Dendritic cell treated with granulocyte-macrophage colony-stimulating factor and Interleukin-4, amounts not matched to agents 40 ng/mL and 50 ng/mL, for 4 days (primary cell): Measurements from ENCODE around the gene UTP25.

Source experiments
- H3K27ac Mint-ChIP-seq: one replicate; pipeline ENCODE4 v1.8.0; 2022; ENCODE audit warnings: mild to moderate bottlenecking, mixed read lengths
- H3K27me3 Mint-ChIP-seq: one replicate; pipeline ENCODE4 v1.8.0; 2022; ENCODE audit warnings: mild to moderate bottlenecking, mixed read lengths
- H3K36me3 Mint-ChIP-seq: one replicate; pipeline ENCODE4 v1.8.0; 2022; ENCODE audit warnings: low read depth, mixed read lengths
- H3K4me1 Mint-ChIP-seq: one replicate; pipeline ENCODE4 v1.8.0; 2022; ENCODE audit warnings: low read depth, mixed read lengths
- H3K4me3 Mint-ChIP-seq: one replicate; pipeline ENCODE4 v1.8.0; 2022; ENCODE audit warnings: mild to moderate bottlenecking, moderate library complexity, mixed read lengths
- H3K9me3 Mint-ChIP-seq: one replicate; pipeline ENCODE4 v1.8.0; 2022; ENCODE audit warnings: mixed read lengths
- intact Hi-C: fragments of 100-400 bp; cut with micrococcal nuclease; formaldehyde crosslinking; loops from one replicate; pipeline ENCODE4 v1.15.0; 2022

Gene UTP25

GRCh38 chr1:209815931-209816341 is 11.8 kb upstream of the UTP25 start:
- Mint-ChIP-seq H3K27me3 (peaks cover 18% of the 10 kb centered on the region), H3K9me3 (no peaks in the 10 kb centered on the region), H3K27ac (no peak overlapping the region), H3K4me1 (peaks cover 5% of the 10 kb centered on the region), H3K4me3 (no peak overlapping the region), H3K36me3 (no peaks in the 10 kb centered on the region)
- intact Hi-C loops, result no loop called here

GRCh38 chr1:209816923-209817322 is 10.8 kb upstream of the UTP25 start:
- intact Hi-C loops, result no loop called here
- Mint-ChIP-seq H3K4me1 (peaks cover 5% of the 10 kb centered on the region), H3K27me3 (peaks cover 26% of the 10 kb centered on the region), H3K27ac (no peak overlapping the region), H3K4me3 (no peak overlapping the region), H3K9me3 (no peaks in the 10 kb centered on the region), H3K36me3 (no peaks in the 10 kb centered on the region)

GRCh38 chr1:209817691-209818090 is 10.1 kb upstream of the UTP25 start:
- no peaks in the 10 kb centered on the region for H3K9me3 Mint-ChIP-seq
- H3K27me3 Mint-ChIP-seq, result peaks cover 31% of the 10 kb centered on the region
- H3K27ac Mint-ChIP-seq, result no peak overlapping the region
- no peaks in the 10 kb centered on the region for H3K36me3 Mint-ChIP-seq
- H3K4me3 Mint-ChIP-seq, result no peak overlapping the region
- intact Hi-C loops, result no loop called here
- peaks cover 5% of the 10 kb centered on the region for H3K4me1 Mint-ChIP-seq

- Mint-ChIP-seq H3K4me1 (peaks cover 9% of the 10 kb centered on the region), H3K4me3 (no peak overlapping the region), H3K36me3 (no peaks in the 10 kb centered on the region), H3K27me3 (peaks cover 37% of the 10 kb centered on the region), H3K9me3 (no peaks in the 10 kb centered on the region), H3K27ac (no peak overlapping the region)
- intact Hi-C loops, result no loop called here
These were observed 8.7 kb upstream of the UTP25 start for GRCh38 chr1:209819058-209819457.

- peaks cover 42% of the 10 kb centered on the region for H3K27me3 Mint-ChIP-seq
- no peaks in the 10 kb centered on the region for H3K36me3 Mint-ChIP-seq
- no peak overlapping the region for H3K4me3 Mint-ChIP-seq
- H3K4me1 Mint-ChIP-seq, result peaks cover 4% of the 10 kb centered on the region
- no peak overlapping the region for H3K27ac Mint-ChIP-seq
- H3K9me3 Mint-ChIP-seq, result no peaks in the 10 kb centered on the region
- intact Hi-C loops, result no loop called here
These were observed 6.8 kb upstream of the UTP25 start for GRCh38 chr1:209820986-209821385.

GRCh38 chr1:209822706-209823105 is 5.1 kb upstream of the UTP25 start:
- Mint-ChIP-seq H3K4me1 (peaks cover 4% of the 10 kb centered on the region), H3K27ac (no peak overlapping the region), H3K27me3 (peaks cover 40% of the 10 kb centered on the region), H3K9me3 (no peaks in the 10 kb centered on the region), H3K4me3 (no peak overlapping the region), H3K36me3 (peaks cover 2% of the 10 kb centered on the region)
- intact Hi-C loops, result no loop called here

GRCh38 chr1:209823143-209824041 is 4.4 kb upstream of the UTP25 start:
- no peak overlapping the region for H3K27ac Mint-ChIP-seq
- intact Hi-C loops, result no loop called here
- no peak overlapping the region for H3K4me3 Mint-ChIP-seq
- no peaks in the 10 kb centered on the region for H3K9me3 Mint-ChIP-seq
- peaks cover 6% of the 10 kb centered on the region for H3K36me3 Mint-ChIP-seq
- peaks cover 40% of the 10 kb centered on the region for H3K27me3 Mint-ChIP-seq
- H3K4me1 Mint-ChIP-seq, result peaks cover 6% of the 10 kb centered on the region

- Mint-ChIP-seq H3K4me3 (no peak overlapping the region), H3K27ac (no peak overlapping the region)
These were observed 2.0 kb upstream of the UTP25 start for GRCh38 chr1:209825591-209826434.

GRCh38 chr1:209829716-209830115 is 1.9 kb downstream of the UTP25 start:
- intact Hi-C loops, result no loop called here

More at GRCh38 chr1:209825591-209826434, 2.0 kb upstream of the UTP25 start:
- peaks cover 16% of the 10 kb centered on the region for H3K36me3 Mint-ChIP-seq
- no peaks in the 10 kb centered on the region for H3K9me3 Mint-ChIP-seq
- intact Hi-C loops, result loop anchor here (2.0 kb wide), 1 partner anchor 41 kb away; the partner anchor contains the start of gene C1orf74
- H3K4me1 Mint-ChIP-seq, result peaks cover 19% of the 10 kb centered on the region
- peaks cover 25% of the 10 kb centered on the region for H3K27me3 Mint-ChIP-seq

GRCh38 chr1:209830722-209831121 is 3.0 kb downstream of the UTP25 start:
- intact Hi-C loops, result no loop called here
- no peaks in the 10 kb centered on the region for H3K9me3 Mint-ChIP-seq
- peaks cover 65% of the 10 kb centered on the region for H3K36me3 Mint-ChIP-seq
- H3K27me3 Mint-ChIP-seq, result peaks cover 2% of the 10 kb centered on the region
- H3K4me3 Mint-ChIP-seq, result no peak overlapping the region
- H3K4me1 Mint-ChIP-seq, result peaks cover 19% of the 10 kb centered on the region
- H3K27ac Mint-ChIP-seq, result no peak overlapping the region

More at GRCh38 chr1:209829716-209830115, 1.9 kb downstream of the UTP25 start:
- Mint-ChIP-seq H3K9me3 (no peaks in the 10 kb centered on the region), H3K4me3 (no peak overlapping the region), H3K27ac (no peak overlapping the region), H3K36me3 (peaks cover 55% of the 10 kb centered on the region), H3K27me3 (peaks cover 2% of the 10 kb centered on the region), H3K4me1 (peaks cover 19% of the 10 kb centered on the region)

GRCh38 chr1:209831615-209832014 is 3.8 kb downstream of the UTP25 start:
- intact Hi-C loops, result no loop called here
- H3K27ac Mint-ChIP-seq, result no peak overlapping the region
- no peak overlapping the region for H3K4me3 Mint-ChIP-seq
- peaks cover 19% of the 10 kb centered on the region for H3K4me1 Mint-ChIP-seq
- no peaks in the 10 kb centered on the region for H3K27me3 Mint-ChIP-seq
- no peaks in the 10 kb centered on the region for H3K9me3 Mint-ChIP-seq
- peaks cover 74% of the 10 kb centered on the region for H3K36me3 Mint-ChIP-seq

- Mint-ChIP-seq H3K4me3 (no peak overlapping the region), H3K9me3 (no peaks in the 10 kb centered on the region), H3K36me3 (peaks cover 100% of the 10 kb centered on the region), H3K27ac (no peak overlapping the region), H3K27me3 (no peaks in the 10 kb centered on the region), H3K4me1 (peaks cover 3% of the 10 kb centered on the region)
- intact Hi-C loops, result no loop called here
These were observed 8.1 kb downstream of the UTP25 start for GRCh38 chr1:209835782-209836298.

- H3K4me1 Mint-ChIP-seq, result no peaks in the 10 kb centered on the region
- H3K27ac Mint-ChIP-seq, result no peak overlapping the region
- H3K27me3 Mint-ChIP-seq, result no peaks in the 10 kb centered on the region
- no peaks in the 10 kb centered on the region for H3K9me3 Mint-ChIP-seq
- intact Hi-C loops, result no loop called here
- no peak overlapping the region for H3K4me3 Mint-ChIP-seq
- peaks cover 100% of the 10 kb centered on the region for H3K36me3 Mint-ChIP-seq
These were observed 9.9 kb downstream of the UTP25 start for GRCh38 chr1:209837671-209838070.

GRCh38 chr1:209838537-209838936 is 10.8 kb downstream of the UTP25 start:
- H3K36me3 Mint-ChIP-seq, result peaks cover 100% of the 10 kb centered on the region

More at GRCh38 chr1:209838537-209838936, 10.8 kb downstream of the UTP25 start:
- Mint-ChIP-seq H3K9me3 (no peaks in the 10 kb centered on the region), H3K4me1 (no peaks in the 10 kb centered on the region), H3K27ac (no peak overlapping the region), H3K27me3 (no peaks in the 10 kb centered on the region), H3K4me3 (no peak overlapping the region)
- intact Hi-C loops, result no loop called here
